Liver (tissue), 9 donors: ENCODE measurements around the gene CDC37L1. TPM values are rescaled to one million over a fixed set of nuclear protein-coding genes. Genes with fewer than 3 reads are reported as not detected.

Source experiments
- DNase-seq: peaks from one replicate; pipeline ENCODE4 v3.0.0-alpha.2; 2017; ENCODE audit warnings: low spot score
- H3K27ac ChIP-seq, 2 donors: one replicate each; pipeline ENCODE4 v1.7.0; 2013; ENCODE audit warnings: inconsistent platforms in 2 of 2, low read length in 2 of 2, control low read depth in 1 of 2, low read depth in 1 of 2, mild to moderate bottlenecking in 1 of 2
- H3K27me3 ChIP-seq, 4 donors: one replicate each; pipeline versions ENCODE4 v1.6.1 to v1.7.0; 2013; ENCODE audit warnings: low read length in 3 of 4, inconsistent platforms in 1 of 4, mild to moderate bottlenecking in 1 of 4, moderate library complexity in 1 of 4; ENCODE audit not compliant: control insufficient read depth in 4 of 4, insufficient read depth in 4 of 4
- H3K36me3 ChIP-seq, 4 donors: one replicate each; pipeline versions ENCODE4 v1.6.1 to v1.7.0; 2013; ENCODE audit warnings: low read length in 3 of 4, mild to moderate bottlenecking in 3 of 4, low read depth in 1 of 4, moderate library complexity in 1 of 4; ENCODE audit not compliant: control insufficient read depth in 4 of 4, insufficient read depth in 3 of 4
- H3K4me1 ChIP-seq, 4 donors: one replicate each; pipeline versions ENCODE4 v1.6.1 to v1.7.0; 2013; ENCODE audit warnings: low read length in 3 of 4, mild to moderate bottlenecking in 3 of 4, moderate library complexity in 1 of 4; ENCODE audit not compliant: control insufficient read depth in 4 of 4, insufficient read depth in 4 of 4
- H3K4me3 ChIP-seq, 3 donors: one replicate each; pipeline versions ENCODE4 v1.6.1 to v1.7.0; 2013; ENCODE audit warnings: low read length in 3 of 3, control low read depth in 1 of 3, low read depth in 1 of 3, mild to moderate bottlenecking in 1 of 3
- H3K9ac ChIP-seq, 2 donors: one replicate each; pipeline ENCODE4 v1.7.0; 2013; ENCODE audit warnings: low read length in 2 of 2, mild to moderate bottlenecking in 2 of 2, moderate library complexity in 2 of 2, control low read depth in 1 of 2, low read depth in 1 of 2
- H3K9me3 ChIP-seq, 4 donors: one replicate each; pipeline versions ENCODE4 v1.6.1 to v1.7.0; 2013; ENCODE audit warnings: low read length in 3 of 4; ENCODE audit not compliant: control insufficient read depth in 4 of 4
- ATF3 ChIP-seq: IDR thresholded peaks from 2 replicates; pipeline ENCODE4 v1.6.1; 2016; ENCODE audit warnings: antibody characterized with exemption
- CTCF ChIP-seq: fragments of 150-350 bp; IDR thresholded peaks from 2 replicates; pipeline ENCODE4 v1.5.1; 2017; ENCODE audit warnings: improper control_type of control experiment, low read depth, low read length; ENCODE audit not compliant: missing input control
- EGR1 ChIP-seq, 2 donors: IDR thresholded peaks; 2 replicates each; pipeline ENCODE4 v1.6.1; 2016 to 2018; ENCODE audit warnings: antibody characterized with exemption in 2 of 2, low read depth in 2 of 2
- FOXA1 ChIP-seq: IDR thresholded peaks from 2 replicates; pipeline ENCODE4 v1.6.1; 2016; ENCODE audit warnings: antibody characterized with exemption
- FOXA2 ChIP-seq: IDR thresholded peaks from 2 replicates; pipeline ENCODE4 v1.6.1; 2016; ENCODE audit warnings: antibody characterized with exemption
- GABPA ChIP-seq, 2 donors: IDR thresholded peaks in 1 of 2; conservative IDR thresholded peaks in 1 of 2; 2 replicates each; pipeline ENCODE4 v1.6.1; 2016; ENCODE audit warnings: antibody characterized with exemption in 2 of 2, mild to moderate bottlenecking in 1 of 2, moderate library complexity in 1 of 2
- HNF4A ChIP-seq, 2 donors: conservative IDR thresholded peaks; 2 replicates each; pipeline ENCODE4 v1.6.1; 2016; ENCODE audit warnings: antibody characterized with exemption in 2 of 2, mild to moderate bottlenecking in 2 of 2
- HNF4G ChIP-seq: IDR thresholded peaks from 2 replicates; pipeline ENCODE4 v1.6.1; 2016; ENCODE audit warnings: antibody characterized with exemption
- JUND ChIP-seq, 2 donors: IDR thresholded peaks; 2 replicates each; pipeline ENCODE4 v1.6.1; 2016; ENCODE audit warnings: antibody characterized with exemption in 2 of 2
- MAX ChIP-seq: IDR thresholded peaks from 2 replicates; pipeline ENCODE4 v1.6.1; 2016; ENCODE audit warnings: antibody characterized with exemption
- NR2F2 ChIP-seq: IDR thresholded peaks from 2 replicates; pipeline ENCODE4 v1.6.1; 2016; ENCODE audit warnings: antibody characterized with exemption
- RAD21 ChIP-seq, 2 donors: IDR thresholded peaks; 2 replicates each; pipeline ENCODE4 v1.6.1; 2016; ENCODE audit warnings: antibody characterized with exemption in 2 of 2, mild to moderate bottlenecking in 2 of 2
- RXRA ChIP-seq, 2 donors: IDR thresholded peaks; 2 replicates each; pipeline ENCODE4 v1.6.1; 2017 to 2018; ENCODE audit warnings: antibody characterized with exemption in 2 of 2, mild to moderate bottlenecking in 1 of 2
- SP1 ChIP-seq: IDR thresholded peaks from 2 replicates; pipeline ENCODE4 v1.6.1; 2018; ENCODE audit warnings: antibody characterized with exemption, mild to moderate bottlenecking
- TAF1 ChIP-seq: conservative IDR thresholded peaks from 2 replicates; pipeline ENCODE4 v1.6.1; 2016; ENCODE audit warnings: antibody characterized with exemption, mild to moderate bottlenecking
- YY1 ChIP-seq: IDR thresholded peaks from 2 replicates; pipeline ENCODE4 v1.6.1; 2016; ENCODE audit warnings: antibody characterized with exemption, mild to moderate bottlenecking
- WGBS: extraction: QIAGEN DNeasy Blood & Tissue Kit; methylation state at CpG from one replicate; pipeline ENCODE4 v1.1.7; 2013; 5-methylcytosine and 5-hydroxymethylcytosine counted together
- polyA plus RNA-seq, 2 donors: library from polyadenylated mRNA; stranded (reverse) in 1 of 2; unstranded in 1 of 2; fragments of 200-250 nt in 1 of 2; fragments of >200 nt in 1 of 2; fragmentation: Nextera tagmentation in 1 of 2; extraction: Ambion mirVana in 1 of 2; gene quantifications; one replicate each; pipeline versions ENCODE4 v1.2.1 to v1.2.3, GENCODE V29; 2013 to 2015
- total RNA-seq, 2 donors: library from RNA; depleted of rRNA; stranded (reverse); fragments of >200 nt; gene quantifications; one replicate each; pipeline ENCODE4 v1.2.3, GENCODE V29; 2014
- TF ChIP-seq, protein P1 (sequence below): IDR thresholded peaks from 2 replicates; pipeline ENCODE4 v1.6.1; 2016; ENCODE audit warnings: antibody characterized with exemption
- TF ChIP-seq, protein P2 (sequence below): IDR thresholded peaks from 2 replicates; pipeline ENCODE4 v1.6.1; 2016; ENCODE audit warnings: antibody characterized with exemption, mild to moderate bottlenecking
- donor health status: healthy.
- donor health status: healthy.
- donor health status: healthy.
- donor health status: healthy.
- donor health status: healthy.

CDC37L1 gene
- total and polyA plus RNA-seq, 4 donors: 11.3 to 32.8 (median 19.4) TPM

DNA sequence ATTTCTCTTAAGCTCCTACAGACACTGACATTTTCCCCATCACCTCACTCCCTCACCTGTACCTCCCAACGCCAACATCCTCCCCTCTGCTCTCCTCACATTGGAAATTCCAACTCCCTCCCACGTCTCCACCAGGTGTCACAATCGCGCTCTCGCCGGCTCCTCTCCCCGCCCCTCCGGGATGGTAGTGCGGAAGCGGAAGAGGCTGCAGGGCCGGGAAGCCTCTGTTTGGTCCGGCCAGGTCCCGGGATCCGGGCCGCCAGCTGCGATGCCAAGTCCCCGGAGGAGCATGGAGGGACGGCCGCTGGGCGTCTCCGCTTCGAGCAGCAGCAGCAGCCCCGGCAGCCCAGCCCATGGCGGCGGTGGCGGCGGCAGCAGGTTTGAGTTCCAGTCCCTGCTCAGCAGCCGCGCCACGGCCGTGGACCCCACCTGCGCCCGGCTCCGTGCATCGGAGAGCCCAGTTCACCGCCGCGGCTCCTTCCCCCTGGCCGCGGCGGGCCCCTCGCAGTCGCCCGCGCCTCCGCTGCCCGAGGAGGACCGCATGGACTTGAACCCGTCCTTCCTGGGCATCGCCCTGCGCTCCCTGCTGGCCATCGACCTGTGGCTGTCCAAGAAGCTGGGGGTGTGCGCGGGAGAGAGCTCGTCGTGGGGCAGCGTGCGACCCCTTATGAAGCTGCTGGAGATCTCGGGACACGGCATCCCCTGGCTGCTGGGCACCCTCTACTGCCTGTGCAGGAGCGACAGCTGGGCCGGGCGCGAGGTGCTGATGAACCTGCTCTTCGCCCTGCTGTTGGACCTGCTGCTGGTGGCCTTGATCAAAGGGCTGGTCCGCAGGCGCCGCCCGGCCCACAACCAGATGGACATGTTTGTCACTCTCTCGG, 17.0 kb upstream of the CDC37L1 start, which contains the start of gene PLPP6:
Gene PLPP6, plus strand, starts transcription at position 187 of the 881 bp plus-strand sequence. Its CDS starts 82 bp downstream, at position 269.
- WGBS: 1% methylated on average over 70 of the region's 70 CpGs

More for the DNA sequence above, 17.0 kb upstream of the CDC37L1 start, which contains the start of gene PLPP6:
- peak; percentile 81 for DNase-seq
- H3K27ac ChIP-seq: peak within 1 kb of the TSS; percentile 94 to 97
- no peaks in the 10 kb centered on the region for H3K9me3 ChIP-seq
- H3K4me3 ChIP-seq: peak within 1 kb of the TSS; percentile 73 to 95 (median 85)
- peaks cover 8 to 41% (median 19%) of the 10 kb centered on the region in 4 donors for H3K4me1 ChIP-seq
- TF ChIP-seq, protein P1, sequence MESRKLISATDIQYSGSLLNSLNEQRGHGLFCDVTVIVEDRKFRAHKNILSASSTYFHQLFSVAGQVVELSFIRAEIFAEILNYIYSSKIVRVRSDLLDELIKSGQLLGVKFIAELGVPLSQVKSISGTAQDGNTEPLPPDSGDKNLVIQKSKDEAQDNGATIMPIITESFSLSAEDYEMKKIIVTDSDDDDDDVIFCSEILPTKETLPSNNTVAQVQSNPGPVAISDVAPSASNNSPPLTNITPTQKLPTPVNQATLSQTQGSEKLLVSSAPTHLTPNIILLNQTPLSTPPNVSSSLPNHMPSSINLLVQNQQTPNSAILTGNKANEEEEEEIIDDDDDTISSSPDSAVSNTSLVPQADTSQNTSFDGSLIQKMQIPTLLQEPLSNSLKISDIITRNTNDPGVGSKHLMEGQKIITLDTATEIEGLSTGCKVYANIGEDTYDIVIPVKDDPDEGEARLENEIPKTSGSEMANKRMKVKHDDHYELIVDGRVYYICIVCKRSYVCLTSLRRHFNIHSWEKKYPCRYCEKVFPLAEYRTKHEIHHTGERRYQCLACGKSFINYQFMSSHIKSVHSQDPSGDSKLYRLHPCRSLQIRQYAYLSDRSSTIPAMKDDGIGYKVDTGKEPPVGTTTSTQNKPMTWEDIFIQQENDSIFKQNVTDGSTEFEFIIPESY: no peak
- TF ChIP-seq TAF1 (no peak), FOXA2 (no peak), MAX (peak; percentile 64), HNF4G (no peak), RAD21 (IDR thresholded peaks at IDR 0.05) (peak; percentile 78 to 80), ATF3 (no peak), NR2F2 (no peak), CTCF (peak; percentile 54), JUND (IDR thresholded peaks at IDR 0.05) (no peak), YY1 (peak; percentile 65), SP1 (peak; percentile 48), EGR1 (IDR thresholded peaks at IDR 0.05; ENCODE audit: low read depth in 2 of 2) (peak; percentile 91 to 94), HNF4A (conservative IDR thresholded peaks at IDR 0.05) (peak in 1 of 2 donors; percentile 59), RXRA (IDR thresholded peaks at IDR 0.05) (peak; percentile 33 to 37), FOXA1 (no peak), GABPA (IDR thresholded peaks at IDR 0.05 in 1 of 2, conservative IDR thresholded peaks at IDR 0.05 in 1 of 2) (peak; percentile 77 to 89)
- TF ChIP-seq, protein P2, sequence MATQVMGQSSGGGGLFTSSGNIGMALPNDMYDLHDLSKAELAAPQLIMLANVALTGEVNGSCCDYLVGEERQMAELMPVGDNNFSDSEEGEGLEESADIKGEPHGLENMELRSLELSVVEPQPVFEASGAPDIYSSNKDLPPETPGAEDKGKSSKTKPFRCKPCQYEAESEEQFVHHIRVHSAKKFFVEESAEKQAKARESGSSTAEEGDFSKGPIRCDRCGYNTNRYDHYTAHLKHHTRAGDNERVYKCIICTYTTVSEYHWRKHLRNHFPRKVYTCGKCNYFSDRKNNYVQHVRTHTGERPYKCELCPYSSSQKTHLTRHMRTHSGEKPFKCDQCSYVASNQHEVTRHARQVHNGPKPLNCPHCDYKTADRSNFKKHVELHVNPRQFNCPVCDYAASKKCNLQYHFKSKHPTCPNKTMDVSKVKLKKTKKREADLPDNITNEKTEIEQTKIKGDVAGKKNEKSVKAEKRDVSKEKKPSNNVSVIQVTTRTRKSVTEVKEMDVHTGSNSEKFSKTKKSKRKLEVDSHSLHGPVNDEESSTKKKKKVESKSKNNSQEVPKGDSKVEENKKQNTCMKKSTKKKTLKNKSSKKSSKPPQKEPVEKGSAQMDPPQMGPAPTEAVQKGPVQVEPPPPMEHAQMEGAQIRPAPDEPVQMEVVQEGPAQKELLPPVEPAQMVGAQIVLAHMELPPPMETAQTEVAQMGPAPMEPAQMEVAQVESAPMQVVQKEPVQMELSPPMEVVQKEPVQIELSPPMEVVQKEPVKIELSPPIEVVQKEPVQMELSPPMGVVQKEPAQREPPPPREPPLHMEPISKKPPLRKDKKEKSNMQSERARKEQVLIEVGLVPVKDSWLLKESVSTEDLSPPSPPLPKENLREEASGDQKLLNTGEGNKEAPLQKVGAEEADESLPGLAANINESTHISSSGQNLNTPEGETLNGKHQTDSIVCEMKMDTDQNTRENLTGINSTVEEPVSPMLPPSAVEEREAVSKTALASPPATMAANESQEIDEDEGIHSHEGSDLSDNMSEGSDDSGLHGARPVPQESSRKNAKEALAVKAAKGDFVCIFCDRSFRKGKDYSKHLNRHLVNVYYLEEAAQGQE: peak; percentile 39
- no peaks in the 10 kb centered on the region for H3K27me3 ChIP-seq
- peak within 1 kb of the TSS; percentile 55 to 95 for H3K9ac ChIP-seq
- no peaks in the 10 kb centered on the region for H3K36me3 ChIP-seq
